SK-N-DZ (cell line): ENCODE results near the gene KRTAP20-4. TPM values are rescaled to one million over a fixed set of nuclear protein-coding genes. Genes with fewer than 3 reads are reported as not detected.

Source experiments
- DNase-seq: peaks from one replicate; pipeline ENCODE4 v3.0.0-alpha.2; 2015; ENCODE audit warnings: low spot score
- polyA plus RNA-seq, 2 experiments: library from polyadenylated mRNA; depleted of rRNA; stranded (reverse); fragments of >200 nt; gene quantifications; 2 replicates each; pipeline ENCODE4 v1.2.3, GENCODE V29; 2014

KRTAP20-4 gene
- polyA plus RNA-seq (2014; cell fraction: cytosol; rRNA removed) = not detected in 2 replicates
- not detected in 2 replicates for polyA plus RNA-seq (2014; cell fraction: nucleus; rRNA removed)

DNA sequence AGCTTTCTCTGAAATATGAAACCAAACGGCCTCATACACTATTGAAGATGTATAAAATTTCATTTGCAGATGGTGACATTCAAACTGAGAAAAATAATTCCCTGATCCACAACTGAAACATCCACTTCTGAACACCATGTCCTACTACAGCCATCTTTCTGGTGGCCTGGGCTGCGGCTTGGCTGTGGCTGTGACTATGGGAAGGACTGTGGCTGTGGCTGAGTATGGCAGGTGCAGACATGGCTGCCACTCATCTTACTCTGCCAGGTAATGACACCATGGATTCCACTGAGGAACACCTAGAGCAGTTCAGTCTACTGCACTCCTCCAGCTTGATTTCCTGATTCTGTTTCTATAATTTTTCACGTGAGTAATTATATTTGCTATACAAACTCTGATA is at the start of gene KRTAP20-4:
Gene KRTAP20-4 (plus strand): TSS at position 106 of the 400 bp plus-strand sequence.
- DNase-seq = no peak

DNA sequence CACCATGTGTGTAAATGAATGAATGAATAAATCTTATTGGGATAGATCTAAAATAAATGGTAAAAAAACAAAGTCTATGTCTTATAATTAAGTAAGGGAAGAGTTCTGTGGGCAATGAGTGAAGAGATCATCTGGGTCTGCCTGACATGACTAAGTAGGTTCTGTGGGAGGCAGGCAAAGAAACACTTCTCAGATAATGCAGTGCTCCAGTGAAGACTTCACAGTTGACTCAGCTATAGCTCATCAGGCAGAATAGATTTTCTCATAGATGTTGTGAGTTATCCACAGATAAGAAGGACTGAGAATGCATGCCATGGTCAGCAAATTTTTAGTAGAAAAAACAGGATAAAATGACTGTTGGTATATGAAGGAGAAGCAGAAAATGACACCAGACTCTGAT is 42.7 kb upstream of the KRTAP20-4 start:
- no peak for DNase-seq

DNA sequence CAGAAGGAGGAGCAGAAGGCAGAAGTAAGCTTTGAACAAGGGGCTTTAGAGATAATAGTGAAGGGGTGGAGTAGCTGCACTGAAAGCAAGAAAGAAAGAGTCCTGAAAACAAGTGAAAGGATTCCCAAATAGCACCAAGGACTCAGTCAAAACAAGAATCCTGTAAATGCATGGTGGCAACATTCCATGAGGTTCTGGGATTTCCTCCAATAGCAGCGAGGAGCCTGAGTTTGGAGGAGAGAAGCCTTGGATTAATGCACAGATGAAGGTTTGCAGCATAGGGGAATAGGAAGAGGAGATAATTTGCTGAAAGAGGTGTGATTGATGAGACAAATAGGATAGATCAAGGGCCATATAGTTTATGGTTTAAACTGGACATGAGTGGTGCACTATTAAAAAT is 41.1 kb upstream of the KRTAP20-4 start:
- no peak for DNase-seq

DNA sequence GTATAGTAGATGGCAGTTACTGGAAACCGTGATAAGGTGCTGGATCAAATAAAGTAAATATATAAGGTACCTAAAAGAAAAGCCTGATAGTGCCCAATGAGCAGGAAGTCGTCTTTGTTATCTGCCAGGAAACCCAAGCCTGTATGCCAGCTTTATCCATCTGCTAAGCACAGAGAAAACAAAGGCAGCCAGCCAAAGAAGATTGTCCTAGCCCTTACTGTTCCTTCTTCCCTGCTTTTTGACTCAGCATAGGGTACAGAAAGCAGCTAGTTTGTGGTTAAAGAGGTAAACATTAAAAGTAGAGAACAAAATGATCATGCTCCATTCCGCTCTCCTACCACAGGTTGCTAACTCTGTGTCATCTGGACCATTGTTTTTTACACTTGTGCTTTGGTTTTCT is 40.3 kb upstream of the KRTAP20-4 start:
- no peak for DNase-seq

DNA sequence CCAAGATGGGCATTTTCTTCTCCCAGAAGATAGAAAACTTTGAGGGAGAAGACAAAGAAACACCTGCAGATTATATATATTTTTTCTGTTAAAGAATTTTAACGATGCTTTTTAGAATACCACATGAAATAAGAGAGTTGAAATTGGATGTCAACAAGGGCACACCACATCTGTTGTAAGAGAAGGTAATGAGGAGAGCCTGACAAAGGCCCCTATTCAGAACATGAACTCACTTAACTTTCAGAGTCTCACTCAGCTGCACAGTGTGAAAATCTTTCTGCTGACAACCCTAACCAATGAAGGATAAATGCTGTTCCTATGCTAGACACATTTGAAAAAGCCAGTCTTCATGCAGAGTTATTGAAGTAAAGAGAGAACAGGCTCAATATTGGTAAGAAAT is 37.6 kb upstream of the KRTAP20-4 start:
- DNase-seq = no peak

DNA sequence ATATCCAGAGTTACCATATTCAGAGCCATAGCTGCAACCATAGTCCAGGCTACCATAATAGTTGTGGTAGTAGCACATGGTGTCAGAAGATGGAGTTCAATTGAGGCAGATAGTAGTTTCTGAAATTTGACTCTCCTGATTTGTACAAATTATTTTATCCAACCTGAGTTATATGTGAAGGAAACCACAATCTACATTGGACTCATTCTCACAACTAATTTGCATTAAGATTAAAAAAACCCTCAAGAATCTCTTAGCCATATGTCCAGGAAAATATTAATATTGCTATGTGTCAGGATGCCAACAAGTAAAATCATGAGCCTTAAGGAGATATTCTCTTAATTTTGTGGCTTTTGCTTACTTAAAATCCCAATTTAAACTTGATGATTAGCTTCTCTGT is 30.1 kb upstream of the KRTAP20-4 start, which contains the start of gene KRTAP22-2:
Gene KRTAP22-2 (minus strand): TSS at position 101 of the 400 bp plus-strand sequence.
- DNase-seq = no peak

DNA sequence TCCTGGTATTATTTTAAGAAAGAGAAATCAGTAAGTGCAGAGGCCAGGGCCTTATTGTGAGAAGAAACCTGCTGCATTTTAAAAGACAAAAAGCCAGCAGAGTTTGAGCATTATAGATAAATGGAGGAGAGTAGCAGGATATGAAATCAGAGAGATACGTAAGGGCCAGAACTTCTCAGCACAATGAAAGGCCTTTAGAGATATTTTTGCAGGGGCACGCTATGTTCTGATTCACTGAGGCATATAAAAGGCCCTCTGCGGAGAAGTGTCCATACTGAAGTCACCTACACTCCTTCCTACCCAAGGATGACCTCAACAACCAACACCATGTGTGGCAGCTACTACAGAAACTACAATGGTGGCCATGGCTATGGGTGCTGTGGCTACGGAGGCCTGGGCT is 28.3 kb upstream of the KRTAP20-4 start, which contains the start of gene KRTAP6-3:
Gene KRTAP6-3 (plus strand): TSS at position 301 of the 400 bp plus-strand sequence. CDS start 6 bp downstream, at position 307.
- no peak for DNase-seq

DNA sequence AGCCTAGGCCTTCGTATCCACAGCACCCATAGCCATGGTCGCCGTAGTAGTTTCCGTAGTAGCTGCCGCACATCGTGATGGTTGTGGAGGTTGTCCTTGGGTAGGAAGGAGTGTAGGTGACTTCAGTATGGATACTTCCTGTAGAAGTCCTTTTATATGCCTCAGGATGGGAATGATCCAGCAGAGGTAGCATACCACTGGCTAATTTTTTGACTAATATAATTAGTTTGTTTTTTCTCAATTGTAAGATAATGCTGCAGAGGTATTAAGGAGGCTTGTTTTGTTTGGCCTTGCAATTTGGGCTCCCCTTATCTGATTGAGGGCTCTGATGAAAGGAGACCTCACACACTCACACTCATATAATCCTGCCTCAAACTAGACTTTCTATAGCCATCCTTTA is 21.6 kb upstream of the KRTAP20-4 start, which contains the start of gene KRTAP6-2:
Gene KRTAP6-2 (minus strand): TSS at position 101 of the 400 bp plus-strand sequence. CDS start 28 bp downstream, at position 73.
- no peak for DNase-seq

DNA sequence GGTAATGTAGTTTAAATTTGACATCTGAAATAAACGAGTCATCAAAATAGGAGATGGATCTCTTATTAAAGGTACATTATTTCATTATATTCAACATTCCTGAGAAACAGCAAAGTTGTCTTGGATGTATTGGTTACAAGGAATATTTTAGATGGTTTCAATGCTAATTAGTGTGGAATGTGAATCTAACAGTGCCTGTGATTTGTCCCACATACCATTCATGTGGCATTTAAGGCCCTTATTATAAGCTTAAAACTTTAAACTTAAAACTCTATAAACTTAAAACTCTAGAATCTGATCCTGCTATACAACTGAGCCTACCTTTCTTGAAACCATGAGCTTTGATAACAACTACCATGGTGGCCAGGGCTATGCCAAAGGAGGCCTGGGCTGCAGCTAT is 19.6 kb upstream of the KRTAP20-4 start, which contains the start of gene KRTAP22-1:
Gene KRTAP22-1 (plus strand): TSS at position 301 of the 400 bp plus-strand sequence.
- DNase-seq = no peak

DNA sequence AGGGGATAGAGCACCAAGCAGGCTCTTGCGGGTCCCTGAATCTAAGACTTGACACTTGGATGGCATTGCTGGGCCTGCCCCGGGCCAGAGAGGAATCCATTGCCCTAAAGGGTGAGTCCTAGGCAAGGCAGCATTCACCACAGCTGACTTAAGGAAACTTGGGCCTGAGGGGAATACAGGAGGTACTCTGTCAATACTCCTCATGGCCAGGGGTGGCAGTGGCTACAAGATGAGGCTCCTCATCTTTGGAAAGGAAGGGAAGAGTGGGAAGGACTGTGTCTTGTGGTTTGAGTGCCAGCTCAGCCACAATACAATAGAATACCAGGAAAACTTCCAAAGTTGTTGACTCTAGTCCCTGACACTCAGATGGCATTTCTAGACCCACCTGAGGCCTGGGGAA is 14.5 kb upstream of the KRTAP20-4 start:
- DNase-seq = no peak

DNA sequence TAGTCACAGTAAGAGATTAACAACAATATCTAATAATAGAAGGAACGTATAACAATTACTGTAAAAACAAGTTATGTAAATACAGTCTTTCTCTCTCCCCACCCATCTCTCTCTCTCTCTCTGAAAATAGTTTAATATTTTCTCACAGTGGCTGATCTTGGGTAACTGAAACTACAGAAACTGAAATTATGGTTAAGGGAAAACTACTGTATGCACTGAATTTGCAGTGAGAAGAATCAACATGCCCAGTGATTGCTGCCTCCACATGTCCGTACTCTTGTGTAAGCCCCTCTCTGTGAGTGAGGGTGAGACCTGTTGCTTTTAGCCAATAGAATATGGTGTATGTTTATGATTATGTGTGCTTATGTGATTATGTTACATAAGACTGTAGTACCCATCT is 8.3 kb upstream of the KRTAP20-4 start:
- no peak for DNase-seq

DNA sequence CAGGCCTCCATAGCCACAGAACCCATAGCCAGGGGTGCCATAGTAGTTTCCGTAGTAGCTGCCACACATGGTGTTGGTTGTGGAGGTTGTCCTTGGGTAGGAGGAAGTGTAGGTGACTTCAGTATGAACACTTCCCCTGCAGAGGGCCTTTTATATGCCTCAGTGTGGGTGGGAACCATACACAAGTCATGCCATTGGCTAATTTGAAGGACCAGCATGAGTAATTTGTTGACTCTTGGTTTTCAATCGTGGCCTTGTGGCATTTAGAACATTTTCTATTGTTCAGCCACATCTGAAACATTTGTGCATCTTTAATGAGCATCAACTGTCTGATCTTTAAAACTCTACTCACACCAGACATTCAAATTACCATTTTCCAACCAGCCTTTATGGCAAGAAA is 6.6 kb upstream of the KRTAP20-4 start, which contains the start of gene KRTAP6-1:
Gene KRTAP6-1 (minus strand): TSS at position 95 of the 400 bp plus-strand sequence. CDS start 26 bp downstream, at position 69.
- no peak for DNase-seq

DNA sequence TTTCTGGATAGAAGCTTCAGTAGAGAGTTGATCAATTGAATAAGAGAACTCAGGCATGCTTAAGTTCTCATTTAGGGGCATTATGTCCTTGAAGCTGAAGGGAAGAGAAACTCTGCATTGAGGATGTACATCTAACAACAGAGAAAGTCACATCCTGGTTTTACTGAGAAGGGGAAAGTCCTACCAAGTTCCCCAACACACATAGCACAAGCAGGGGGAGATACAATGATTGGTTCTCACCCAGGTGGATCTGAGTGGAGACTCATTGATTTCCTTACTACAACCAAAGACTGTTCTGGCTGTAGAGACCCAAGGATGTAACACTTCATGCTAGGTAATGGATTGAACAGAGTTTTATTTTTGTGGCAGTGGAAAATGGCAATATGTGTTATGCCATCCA is 5.2 kb upstream of the KRTAP20-4 start:
- DNase-seq = no peak

DNA sequence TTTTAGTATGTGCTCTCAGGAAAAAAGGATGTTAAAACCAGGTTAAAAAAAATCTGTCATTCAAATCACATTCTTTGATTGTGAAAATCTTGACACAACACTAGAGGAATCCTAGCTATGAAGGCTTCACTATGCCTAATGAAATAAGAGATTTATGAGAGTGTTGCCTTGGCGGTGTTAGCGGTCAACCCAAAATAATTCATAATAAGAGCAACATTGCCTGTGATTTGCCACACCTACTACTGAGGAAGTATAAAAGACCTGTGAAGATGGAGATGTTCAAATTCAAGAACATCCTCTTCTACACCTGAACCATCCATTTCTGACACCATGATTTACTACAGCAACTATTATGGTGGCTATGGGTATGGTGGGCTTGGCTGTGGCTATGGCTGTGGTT is 4.3 kb upstream of the KRTAP20-4 start, which contains the start of gene KRTAP20-1:
Gene KRTAP20-1 (plus strand): TSS at position 301 of the 400 bp plus-strand sequence. CDS start 30 bp downstream, at position 331.
- no peak for DNase-seq

DNA sequence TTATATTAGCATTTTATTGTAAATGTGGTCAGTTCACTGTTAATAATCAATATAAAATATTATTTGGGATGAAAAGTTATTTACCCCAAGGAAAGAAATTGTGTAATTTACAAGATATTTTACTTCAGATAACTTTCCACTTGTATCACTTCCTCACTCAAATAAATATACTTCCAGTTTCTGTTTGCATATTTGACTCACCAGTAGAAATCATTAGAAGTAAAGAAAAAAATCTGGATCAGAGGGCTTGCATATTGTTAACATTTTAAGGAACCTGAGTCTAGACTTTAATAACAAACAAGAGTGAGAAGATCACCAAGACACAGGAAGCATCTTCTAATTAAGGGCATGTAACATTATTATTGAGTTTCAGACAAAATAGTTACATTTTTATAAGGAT is 347 bp upstream of the KRTAP20-4 start:
- DNase-seq = no peak

DNA sequence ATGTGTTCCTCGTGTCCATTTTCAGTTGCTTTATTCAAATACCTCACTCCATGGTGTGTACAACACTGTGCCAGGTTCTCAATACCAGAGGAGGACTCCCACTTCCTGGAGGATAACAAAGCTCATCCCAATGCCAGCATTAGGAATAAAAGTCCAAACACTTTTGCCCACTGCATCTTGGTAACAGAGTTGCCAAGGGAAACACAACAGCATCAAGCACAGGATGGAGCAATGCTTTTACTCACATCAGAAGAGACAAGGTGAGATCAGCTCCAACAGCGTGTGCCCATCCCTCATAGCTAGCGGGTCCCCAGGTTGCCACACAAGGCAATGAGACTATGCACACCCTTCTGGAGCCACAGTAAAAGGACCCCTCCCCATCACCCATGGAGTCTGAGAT is 2.9 kb downstream of the KRTAP20-4 start:
- DNase-seq = no peak

DNA sequence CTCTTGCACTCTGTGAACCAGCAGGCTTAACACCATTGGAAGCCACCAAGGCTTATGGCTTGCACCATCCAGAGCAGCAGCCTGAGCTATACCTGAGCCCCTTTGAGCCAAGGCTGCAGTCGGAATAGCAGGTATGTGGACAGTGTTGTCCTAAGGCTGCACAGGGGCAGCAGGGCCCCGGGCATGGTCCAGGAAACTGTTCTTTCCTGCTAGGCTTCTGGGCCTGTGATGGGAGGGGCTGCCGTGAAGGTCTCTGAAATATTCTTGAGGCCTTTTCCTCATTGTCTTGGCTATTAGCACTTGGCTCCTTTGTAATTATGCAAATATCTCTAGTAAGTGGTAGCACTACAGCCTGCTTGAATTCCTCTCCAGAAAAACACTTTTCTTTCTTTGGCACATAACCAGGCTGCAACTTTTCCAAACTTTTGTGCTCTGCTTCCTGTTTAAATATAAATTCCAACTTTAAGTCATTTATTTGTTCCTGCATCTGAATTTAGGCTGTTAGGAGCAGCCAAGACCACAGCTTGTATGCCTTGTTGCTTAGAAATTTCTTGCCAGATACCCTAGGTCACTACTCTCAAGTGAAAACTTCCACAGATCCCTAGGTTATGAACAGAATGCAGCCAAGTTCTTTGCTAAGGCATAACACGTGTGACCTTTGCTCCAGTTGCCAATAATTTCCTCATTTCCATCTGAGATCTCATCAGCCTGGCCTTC is 5.2 kb downstream of the KRTAP20-4 start:
- DNase-seq = no peak

DNA sequence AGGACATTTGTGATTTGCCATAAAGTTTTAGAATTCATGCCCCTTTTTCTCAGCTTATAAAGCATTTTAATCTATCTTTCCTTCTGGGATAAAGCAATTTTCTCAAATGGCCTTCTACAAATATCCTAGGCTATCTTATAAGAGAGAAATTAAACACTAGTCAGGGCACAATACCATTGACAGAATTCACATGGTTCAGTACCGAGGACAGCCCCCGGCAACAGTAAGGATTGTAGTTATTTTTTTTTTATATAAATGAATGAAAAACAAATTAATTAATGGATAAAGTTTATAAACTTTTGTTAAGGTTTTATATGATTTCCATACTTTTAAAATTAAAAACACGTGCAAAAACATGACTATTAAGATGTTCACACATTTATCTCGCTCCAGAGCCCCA is 7.7 kb downstream of the KRTAP20-4 start:
- no peak for DNase-seq

DNA sequence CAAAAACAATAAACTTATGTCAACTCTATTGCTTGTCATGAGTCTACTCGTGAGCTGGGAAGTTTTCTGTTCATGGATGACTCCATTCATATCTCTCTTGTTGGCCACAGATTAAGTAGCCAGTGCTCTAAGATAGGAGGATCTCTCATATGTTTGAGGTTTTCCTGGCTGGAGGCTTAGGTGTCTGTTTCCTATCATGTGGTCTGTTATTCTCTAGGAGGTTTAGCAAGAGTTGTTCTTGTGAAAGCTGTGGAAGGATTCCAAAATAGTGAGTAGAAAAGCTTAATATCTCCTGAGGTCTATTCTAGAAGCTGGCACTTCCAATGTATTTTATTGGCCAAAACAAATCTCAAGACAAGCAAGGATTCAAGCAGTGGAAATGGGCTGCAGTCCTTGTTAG is 8.8 kb downstream of the KRTAP20-4 start:
- DNase-seq = no peak

DNA sequence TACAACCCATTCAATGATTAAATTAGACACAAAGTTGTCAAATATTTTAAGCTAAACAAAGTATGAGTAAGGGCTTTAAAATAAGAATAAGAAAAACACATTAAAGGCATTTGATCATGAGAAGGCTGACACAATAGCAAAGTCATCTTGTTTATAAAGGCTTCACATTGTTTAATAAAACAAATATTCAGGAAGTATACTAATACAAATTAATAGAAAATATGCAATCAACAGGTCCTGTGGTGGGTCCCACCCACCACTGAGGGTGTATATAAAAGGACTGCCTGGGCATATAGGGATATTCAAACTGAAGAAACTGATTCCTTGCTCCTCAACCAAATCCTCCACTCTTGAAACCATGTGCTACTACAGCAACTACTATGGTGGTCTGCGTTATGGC is 14.5 kb downstream of the KRTAP20-4 start, which contains the start of gene KRTAP20-2:
Gene KRTAP20-2 (plus strand): TSS at position 301 of the 400 bp plus-strand sequence. CDS start 58 bp downstream, at position 359.
- DNase-seq = no peak

DNA sequence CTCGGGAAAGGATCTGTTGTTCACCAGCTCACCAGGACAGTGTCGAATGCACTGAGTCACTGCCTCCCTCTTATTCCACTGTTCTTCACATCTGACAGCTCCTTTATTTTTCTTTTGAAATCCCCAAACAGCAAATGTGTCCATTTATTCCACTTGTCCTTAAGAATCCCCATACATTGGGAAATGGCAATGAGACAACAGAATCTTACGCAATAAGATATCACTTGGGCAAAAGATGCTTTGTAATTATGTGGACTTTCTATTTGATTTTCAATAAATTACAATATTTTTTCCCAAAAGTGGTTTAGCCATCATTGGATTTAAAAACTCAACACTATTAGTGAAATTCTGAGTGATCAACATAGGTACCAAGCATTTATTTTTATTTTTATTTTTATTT is 18.3 kb downstream of the KRTAP20-4 start:
- no peak for DNase-seq

DNA sequence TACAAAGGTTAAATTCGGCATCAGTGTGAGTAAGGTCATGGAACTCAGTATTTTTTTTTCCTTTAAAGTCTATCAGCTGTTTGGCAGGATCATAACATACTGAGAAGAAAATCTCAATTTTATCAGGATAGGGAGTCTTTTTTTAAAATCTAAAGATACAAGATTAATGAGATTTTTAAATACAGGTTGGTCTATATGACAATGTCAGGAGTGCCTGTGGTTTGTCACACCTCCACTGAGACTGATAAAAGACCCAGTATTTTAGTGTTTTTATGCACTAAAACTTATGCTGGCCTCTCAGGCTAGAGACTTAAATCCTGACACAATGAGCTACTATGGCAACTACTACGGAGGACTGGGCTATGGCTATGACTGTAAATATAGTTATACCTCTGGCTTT is 22.1 kb downstream of the KRTAP20-4 start, which contains the start of gene KRTAP20-3:
Gene KRTAP20-3 (plus strand): TSS at position 301 of the 400 bp plus-strand sequence.
- DNase-seq = no peak
